ENCODE results near the gene GNG3.
A peak's percentile ranks its signal among the peaks of the same experiment; 100 is the strongest.

GRCh38 chr11:62694455-62695167 is 12.9 kb upstream of the GNG3 start:
- no peak for TF ChIP-seq EZH2 (IDR thresholded peaks at IDR 0.05; ENCODE audit: insufficient read depth, low read length)
- peak; percentile 86 for TF ChIP-seq CTCF (IDR thresholded peaks at IDR 0.05; ENCODE audit: insufficient read depth, low read depth, low read length)

Measured in astrocyte (in vitro differentiated cells and primary cell).